NCI-H2196 (cell line): ENCODE measurements around the gene MYRFL.
A peak's percentile ranks its signal among the peaks of the same experiment; 100 is the strongest.

Experiments used
- DNase-seq: peaks from one replicate; lab custom pipeline; 2025; ENCODE audit not compliant: unreplicated experiment; lab: John Stamatoyannopoulos, UW

Gene MYRFL

DNA sequence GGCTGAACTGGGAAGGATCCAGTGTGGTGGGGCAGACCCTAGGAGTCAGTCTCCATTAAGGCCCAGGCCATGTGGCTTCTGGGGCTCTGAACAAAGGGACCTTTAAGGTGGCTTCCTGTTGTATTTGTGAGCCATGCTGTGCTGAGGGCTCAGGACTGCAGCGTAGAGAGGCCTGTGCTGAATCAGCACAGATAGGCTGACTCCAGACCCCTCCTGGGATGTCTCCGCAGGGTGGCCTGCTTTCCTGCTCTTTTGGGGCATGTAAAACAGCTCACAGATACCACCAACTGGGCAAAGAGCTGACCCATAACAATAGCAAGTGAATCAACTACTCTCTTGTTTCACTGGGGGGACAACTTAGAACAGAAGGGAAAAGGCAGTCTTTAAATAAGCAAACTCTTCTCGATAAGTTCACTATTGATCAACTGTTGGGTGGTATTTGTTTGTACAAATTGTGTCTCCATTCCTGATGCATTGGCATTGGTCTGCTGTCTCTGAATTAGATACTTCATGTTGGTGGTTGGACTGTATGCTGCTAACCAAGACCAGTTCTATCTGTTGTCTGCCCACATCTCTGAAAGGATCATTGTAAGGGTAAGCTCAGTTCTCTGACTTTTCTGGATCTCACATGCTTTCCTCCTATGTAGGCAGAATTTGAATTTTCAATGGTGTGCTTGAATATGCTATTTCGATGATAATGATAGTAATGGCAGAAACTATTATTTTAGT is 71.8 kb downstream of the MYRFL start:
- no peak for DNase-seq

DNA sequence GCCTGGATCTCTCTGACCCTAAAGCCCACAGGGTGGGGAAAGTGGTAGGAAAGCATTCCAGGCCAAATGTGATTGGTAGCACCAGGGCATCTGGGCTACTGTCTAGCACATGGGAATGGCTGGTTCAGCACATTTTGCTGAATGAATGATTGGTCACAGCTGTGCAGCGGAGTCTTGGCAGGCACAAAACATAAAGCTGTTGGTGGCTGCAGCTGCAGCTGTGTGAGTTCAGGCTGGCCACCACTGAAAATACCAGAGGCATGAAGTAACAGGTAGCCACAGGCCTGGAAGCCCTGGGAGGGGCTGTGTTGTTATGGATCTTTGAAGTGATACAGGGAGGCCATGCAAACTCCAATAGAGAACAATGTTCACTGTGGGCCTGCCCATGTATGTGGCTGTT is 72.7 kb downstream of the MYRFL start:
- no peak for DNase-seq

DNA sequence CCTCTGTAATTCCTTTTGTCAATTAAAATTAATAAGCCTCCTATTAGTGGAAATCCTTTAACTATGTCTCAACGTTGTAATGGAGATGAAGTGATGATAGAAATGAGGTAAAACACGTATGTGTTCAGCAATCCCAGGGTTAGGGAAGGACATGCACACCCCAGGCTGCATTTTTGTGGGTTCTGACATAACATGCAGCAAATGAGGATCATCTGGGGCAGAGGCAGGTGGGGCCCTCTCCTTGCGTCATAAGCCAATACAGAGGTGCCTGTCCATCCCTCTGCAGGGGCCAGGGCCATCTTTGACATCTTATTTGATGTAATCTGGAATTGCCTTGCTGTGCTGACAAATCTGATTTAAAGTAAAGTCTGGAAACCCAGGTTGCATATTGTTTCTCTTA is 73.2 kb downstream of the MYRFL start:
- DNase-seq: no peak

DNA sequence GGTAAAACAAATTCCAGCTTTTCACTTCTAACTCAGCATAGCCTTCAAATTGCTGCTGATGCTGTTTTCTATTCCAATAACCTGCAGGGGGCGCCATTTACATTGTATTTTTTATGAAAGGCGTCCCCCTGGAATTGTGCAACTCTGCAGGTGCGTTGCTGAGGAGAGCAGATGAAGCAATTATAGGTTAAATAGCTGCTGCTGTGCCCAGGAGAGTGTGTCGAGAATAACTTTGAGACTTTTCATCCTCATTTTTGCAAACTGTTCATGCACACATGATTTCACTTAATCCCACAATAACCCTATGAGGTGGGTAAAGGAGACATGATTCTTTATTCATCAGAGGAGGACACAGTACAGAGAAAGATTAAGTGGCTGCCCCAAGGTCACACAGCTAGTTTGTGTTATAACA is 75.7 kb downstream of the MYRFL start:
- DNase-seq: peak; percentile 93

DNA sequence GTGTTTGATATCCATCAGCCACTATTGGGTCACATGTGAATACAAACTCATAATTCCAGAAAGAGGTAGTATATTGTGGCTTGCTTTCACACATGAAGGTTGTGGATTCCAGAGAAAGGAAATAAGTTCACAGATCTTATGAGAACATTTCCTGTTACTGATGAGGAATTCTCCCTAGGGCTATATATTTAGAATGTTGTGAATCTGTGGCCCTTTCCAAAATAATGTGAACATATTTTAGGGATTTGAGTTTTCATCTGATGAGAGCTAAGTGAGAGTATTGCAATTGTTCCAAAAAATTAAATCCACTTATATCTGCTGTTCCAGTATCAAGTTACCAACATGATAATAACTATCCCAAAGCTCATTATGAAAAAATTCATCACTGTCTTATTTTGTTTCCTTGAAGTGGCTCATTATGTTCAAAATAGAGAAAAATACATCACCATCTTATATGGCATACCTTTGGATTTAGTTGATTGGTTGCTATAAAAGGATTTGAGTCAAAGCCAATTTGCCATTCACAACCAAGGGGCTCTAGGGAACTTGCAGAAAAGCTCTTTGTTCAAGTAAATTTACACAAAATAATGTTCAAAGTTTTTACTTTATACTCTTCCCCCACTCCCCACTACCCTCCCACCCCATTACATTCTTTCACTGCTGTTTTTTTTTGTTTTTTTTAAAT is 76.3 kb downstream of the MYRFL start:
- no peak for DNase-seq

DNA sequence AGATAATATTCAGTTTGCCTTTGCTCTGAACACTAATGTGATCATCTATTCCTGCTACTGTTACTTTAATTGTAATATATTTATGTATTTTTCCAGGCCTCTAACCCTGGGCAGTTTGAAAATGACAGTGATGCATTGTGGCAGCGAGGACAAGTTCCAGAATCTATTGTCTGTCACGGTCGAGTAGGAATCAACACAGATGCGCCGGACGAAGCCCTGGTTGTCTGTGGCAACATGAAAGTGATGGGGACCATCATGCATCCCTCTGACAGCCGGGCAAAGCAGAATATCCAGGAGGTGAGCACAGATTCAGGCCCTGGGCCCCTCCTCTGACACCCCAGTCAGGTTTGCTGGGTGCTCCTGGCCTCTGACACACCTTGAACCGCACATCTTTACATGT is 78.5 kb downstream of the MYRFL start:
- no peak for DNase-seq

DNA sequence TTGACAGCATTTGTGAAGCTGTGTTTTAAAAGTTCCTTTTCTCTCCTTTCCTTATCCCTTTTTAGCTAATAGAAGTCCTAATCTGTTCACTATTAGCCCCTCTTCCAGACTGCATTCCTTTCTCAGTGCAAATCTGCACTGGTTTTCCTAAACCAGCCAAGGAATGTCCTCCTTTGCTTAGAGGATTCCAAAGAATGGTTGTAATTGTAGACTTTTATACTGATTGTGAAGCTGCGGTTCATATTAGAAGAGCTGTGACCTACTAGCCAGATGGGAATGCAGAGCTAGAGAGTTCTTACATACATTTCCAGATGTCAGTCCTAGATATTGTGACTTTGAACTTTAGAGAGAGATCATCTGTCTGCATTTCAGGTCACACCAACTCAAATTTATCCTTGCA is 79.8 kb downstream of the MYRFL start:
- no peak for DNase-seq

DNA sequence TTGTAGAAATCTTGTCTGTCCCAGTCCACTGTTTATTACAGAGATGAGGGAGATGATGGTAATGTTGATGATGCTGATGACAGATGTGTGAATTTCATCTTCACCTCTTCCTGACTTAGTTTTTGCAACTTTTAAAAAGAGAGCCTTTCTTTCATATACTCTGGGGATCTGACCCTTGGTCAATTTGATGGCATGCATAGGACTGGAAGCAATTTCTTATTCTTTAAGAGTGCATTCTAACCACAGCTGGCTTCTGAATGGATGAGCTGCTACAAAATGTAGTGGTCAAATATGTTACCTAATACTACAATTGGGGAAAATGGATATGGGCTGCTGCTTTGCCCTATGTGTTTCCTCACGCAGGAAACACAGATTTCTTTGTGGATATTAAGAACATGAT is 80.8 kb downstream of the MYRFL start:
- no peak for DNase-seq

DNA sequence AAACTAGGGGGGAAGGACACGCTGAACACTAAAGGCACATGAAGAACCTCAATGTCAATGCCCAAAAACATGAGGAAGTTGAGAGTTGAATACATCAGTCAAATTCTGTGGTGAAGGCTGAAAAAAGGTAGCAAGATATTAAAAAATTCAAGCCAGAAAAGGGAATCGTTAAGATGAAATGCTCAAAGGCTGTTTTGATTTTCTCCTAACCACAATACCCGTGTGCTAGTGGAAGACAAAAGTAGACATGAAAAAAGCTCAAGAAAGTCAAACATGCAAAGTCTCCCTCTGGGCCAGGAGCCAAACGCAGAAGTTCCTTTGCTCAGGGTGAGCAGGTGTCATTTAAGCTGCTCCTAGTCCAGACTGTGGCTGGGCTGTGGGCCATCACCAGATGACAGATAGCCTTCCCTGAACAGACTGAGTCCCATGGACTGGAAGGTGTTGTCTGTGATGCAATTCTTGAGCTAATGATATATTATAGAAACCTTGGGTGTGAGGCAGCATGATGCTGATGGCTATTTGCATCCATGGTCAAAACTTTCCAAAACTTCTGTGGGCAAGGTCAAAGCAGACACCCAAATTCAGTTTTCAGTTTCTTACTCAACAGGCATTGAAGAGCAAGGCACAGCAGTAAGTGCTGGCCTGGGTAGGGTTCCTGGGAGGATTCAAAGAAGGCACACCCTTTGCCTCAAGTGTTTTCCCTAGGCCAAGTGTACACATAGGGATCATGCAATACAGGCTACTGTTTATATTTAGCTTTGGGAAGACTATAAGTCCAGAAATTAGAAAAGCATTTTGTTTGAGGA is 81.6 kb downstream of the MYRFL start:
- no peak for DNase-seq

DNA sequence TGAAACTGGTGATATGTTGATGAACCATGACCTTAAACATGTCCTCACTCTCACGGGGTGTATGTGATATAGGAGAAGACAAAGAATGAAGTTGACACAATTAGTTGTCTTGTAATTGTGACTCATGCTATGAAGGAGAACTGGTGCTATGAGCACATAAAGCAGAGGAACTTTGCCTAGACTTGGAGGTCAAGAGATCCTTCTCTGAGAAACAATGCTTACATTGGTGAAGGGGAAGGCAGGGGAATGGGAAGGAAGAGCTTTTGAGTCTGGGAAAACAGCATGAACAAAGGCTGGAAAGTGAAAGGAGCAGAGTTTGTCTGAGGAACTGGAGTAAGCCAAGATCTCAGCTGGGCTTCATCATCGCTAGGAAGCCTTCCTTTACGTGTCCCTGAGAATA is 83.2 kb downstream of the MYRFL start:
- DNase-seq: no peak

DNA sequence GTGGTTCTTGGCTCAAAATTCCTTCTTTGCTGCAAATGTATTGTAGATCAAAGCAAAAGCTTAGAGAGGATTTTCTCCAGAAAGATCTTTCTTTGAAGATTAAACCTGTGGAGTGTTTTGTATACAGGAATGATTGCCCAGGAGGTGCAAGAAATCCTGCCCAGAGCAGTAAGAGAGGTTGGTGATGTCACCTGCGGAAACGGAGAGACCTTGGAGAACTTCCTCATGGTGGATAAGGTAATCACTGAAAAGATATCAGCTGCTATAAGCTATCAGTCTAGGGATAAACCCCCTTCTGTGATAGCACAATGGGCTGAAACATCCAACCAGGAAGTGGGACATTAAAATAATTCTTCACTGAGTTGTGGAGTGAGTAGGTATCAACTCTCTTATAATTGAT is 85.7 kb downstream of the MYRFL start:
- no peak for DNase-seq

DNA sequence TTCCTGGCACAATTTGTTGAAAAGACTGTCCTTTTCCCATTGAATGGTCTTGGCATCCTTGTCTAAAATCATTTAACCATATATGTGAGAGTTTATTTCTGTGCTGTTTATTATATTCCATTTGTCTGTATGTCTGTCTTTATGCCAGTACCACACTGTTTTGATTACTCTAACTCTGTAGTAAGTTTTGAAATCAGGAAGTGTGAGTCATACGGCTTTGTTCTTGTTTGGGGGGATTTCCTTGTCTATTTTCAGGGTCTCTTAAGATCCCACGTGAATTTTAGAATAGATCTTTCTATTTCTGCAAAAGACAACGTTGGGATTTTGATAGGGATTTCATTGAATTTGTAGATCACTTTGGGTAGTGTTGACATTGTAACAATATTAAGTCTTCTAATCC is 88.5 kb downstream of the MYRFL start:
- DNase-seq: no peak

DNA sequence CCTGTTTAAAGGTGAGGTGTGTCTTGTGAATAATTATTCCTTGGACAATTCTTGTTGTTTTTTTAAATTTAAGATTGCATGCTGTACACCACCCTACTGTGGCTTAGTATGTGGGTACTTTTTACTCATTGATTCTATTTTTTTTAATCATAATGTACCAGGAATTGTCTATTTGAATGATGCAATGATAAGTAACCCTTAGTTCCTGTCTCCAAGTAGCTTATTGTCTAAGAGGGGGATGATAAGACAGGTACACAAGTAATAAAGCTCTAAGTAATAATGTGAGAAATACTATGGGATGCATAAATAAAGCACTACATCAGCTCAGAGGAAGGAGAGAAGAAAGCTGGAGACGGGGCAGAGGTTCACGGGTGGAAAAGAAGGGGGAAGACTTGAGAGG is 90.9 kb downstream of the MYRFL start:
- DNase-seq: no peak

DNA sequence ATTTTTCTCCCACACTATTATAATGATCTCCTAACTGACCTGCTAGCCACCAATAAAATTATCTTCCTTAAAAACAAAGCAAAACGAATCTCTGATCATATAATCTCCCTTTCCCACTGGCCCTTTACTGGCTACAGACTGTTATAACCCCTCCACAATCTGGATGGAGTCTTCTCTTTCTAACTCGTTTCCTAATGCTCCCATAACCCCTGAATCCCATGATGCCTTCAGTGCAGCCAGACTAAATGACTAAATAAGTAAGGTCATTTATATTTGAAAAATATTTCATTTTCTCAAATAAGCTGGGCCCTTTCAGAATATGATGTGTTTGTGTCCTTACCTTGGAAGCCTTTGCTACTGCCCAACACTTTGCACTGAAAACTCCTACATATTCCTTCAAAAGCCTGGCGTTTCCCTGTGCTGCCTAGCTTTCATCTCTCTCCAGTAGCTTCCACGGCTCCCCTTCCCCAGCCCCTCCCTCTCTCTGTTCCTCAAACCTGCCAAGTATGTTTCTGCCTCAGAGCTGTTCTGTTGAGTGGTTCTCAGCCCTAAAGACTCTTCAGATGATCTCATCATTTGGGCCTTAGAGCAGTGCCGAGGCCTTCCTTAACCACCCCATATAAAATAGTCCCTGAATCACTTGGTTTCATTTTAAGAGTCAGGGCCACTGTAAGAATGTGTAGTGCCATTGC is 91.7 kb downstream of the MYRFL start:
- DNase-seq: no peak

DNA sequence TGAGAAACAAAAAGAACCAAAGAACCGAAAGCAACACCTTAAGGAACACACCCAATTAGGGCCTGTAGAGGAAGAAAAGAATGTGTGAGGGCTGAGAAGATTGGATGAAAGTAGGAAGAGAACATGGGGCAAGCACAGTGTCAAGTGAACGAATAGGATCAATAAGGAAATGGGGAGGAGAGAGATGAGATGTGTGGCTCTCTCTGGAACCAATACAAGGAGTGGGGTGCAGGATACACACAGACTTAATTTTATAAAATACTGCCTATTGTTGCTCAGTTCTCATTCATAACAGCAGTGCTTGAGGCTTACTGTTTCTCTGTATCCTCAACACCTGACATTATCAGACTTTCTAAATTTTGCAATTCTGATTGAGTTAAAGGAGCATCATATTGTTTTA is 93.3 kb downstream of the MYRFL start:
- no peak for DNase-seq

DNA sequence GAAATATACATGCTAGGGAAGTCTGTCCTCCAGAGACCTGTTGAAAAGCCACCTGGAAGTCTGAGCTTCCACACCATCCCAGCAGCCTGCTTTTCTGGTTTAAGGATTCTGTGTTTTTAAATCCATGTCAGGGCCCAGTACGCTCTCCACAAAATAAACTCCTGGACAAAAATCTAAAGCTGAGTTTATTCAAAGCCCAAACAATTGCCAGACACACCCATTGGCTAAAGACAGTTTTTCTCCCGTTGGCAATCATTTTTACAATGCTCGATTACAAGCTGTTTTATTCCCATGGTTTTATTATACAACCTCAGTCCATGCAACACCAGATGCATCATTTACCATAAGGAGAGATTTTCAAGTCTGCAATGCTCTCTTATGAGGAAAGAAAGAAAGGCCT is 94.5 kb downstream of the MYRFL start:
- DNase-seq: no peak

DNA sequence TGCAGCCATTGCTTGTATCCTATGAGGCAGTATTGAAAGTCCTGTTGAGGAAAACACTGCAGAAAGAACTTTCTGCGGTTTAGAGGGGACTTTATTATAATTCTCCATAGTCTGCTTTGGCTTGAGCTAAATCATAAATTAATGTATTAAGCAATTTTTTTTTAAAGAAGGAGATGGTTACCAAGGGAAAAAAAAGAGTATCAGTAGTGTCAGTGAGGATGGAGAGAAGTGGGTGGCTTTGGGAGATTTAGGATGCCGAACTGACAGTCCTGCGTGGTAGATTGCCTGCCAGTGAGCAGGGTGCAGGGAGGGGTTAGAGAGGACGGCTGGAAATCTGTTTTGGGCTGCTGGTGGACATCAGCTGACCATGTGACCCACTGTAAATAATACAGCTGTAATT is 96.8 kb downstream of the MYRFL start:
- DNase-seq: no peak

DNA sequence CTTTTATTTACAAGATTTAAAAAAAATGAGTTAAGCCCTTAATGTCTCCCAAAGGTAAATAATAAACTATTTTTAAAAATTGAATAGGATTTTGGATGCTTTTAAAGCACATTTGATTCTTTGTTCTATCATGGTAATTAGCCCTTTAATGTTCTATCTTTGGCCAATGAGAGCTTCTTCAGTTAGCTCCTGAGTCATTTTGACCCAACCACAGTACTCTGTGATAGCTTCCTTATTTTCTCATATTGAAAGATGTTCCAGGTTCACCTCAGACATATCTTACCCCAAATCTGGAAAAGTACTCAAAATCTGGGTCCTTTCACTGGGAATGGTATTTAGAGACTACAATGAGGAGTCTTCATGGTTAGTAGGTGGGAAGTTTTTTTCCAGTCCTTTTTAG is 98.0 kb downstream of the MYRFL start:
- DNase-seq: no peak

DNA sequence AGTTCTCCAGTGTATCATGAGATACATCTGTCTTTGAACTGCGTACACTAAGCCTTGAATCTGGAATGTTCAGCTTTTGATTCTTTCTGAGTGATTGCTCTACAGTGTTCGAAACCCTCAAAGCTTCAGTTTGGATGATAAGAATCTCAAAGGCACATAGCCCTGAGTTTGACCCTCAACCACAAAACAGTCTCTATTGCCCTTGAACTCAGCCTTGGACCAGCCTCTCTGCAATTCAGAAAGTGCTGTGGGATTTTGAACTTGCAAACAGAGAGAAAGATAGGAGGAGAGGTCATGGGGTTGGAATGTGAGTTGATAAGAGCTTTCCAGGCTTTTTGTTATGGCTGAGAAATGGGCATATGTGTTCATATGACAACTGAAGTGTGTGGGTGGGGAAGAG is 100.3 kb downstream of the MYRFL start:
- no peak for DNase-seq

DNA sequence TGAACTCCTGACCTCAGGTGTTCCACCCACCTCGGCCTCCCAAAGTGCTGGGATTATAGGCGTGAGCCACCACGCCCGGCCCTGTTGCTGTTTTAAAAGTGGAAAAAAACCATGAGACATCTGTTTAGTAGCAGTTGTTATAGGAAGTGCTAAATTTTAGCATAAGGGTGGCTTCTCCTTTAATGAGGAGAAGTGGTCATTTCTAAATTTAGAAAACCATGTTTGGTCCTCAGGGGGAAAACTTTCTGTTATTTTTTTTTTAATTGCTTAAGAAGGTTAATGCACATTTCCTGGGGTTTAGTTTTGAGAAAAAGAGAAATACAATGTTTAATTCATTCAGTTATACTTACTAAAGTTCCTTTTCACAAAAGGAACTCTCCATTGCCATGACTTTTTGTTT is 102.1 kb downstream of the MYRFL start:
- no peak for DNase-seq

DNA sequence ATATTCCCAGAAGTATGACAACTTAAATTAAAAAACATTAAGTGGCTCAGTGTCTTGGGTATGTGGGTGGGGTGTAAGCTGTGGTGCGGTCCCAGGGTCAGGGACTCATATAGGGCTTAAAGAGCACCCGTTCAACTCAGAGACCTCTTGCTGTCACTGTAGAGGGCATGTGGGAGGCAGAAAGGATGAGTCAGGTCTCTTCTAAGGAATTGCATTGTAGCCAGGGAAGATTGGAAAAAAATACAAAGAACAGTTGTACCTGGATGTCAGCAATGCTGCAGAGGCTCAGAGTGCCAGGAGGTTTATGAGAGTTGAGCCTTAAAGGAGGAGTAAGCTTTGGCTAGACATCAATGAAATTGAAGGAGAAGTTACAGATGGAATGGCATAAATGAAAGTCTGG is 104.1 kb downstream of the MYRFL start:
- no peak for DNase-seq

DNA sequence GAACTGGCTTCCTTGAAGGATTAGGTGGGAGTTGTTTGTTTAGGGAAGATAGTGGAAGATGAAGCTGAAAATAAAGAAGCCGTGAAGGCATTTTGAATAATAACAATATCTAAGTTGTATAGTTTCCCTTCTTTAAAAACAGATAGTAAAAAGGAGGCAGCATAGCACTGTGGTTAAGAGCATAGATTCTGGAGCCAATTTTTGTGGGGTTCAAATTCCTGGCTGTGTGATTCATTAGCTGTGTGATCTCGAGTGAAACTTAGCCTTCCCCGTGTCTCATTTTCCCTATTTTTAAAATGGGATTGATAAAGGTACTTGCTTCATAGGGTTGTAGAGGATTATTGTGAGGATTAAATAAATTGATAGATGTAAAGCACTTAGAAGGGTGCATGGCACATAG is 104.5 kb downstream of the MYRFL start:
- DNase-seq: no peak
